ENCODE results near the gene CNOT1.
"Not testable (repeated sequence)": the region's sequence is repeated elsewhere in the genome, so short reads cannot be mapped to it uniquely, and the experiment has no call there.

CNOT1 gene

DNA sequence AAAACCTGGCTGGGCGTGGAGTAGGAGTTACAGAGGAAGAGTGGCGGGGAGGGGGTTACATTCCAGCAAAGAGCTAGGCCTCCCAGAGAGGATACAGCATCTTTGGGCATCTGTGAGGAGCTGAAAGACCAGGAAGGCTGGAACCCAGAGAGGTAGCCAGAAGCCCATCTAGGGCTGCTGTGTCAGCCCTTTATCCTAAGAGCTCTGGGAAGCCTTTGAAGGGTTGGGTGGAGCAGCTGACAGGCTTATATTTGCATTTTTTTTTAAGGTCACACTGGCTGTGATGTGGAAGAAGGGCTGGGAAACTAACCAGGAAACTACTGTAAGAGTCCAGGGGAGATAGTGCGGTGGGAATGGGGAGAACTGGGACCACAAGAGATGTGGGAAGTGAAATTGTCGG, 6.8 kb upstream of the CNOT1 start:
- Histone ChIP-seq H3K9me3 (ENCODE audit: control insufficient read depth, insufficient read depth, low read length) (no peaks in the 10 kb centered on the region), H3K36me3 (ENCODE audit: control insufficient read depth, insufficient read depth, low read length) (no peaks in the 10 kb centered on the region), H3K4me3 (ENCODE audit: low read depth, low read length) (no peak overlapping the region), H3K4me1 (ENCODE audit: control insufficient read depth, insufficient read depth, low read length) (no peaks in the 10 kb centered on the region), H3K9ac (ENCODE audit: low read depth, low read length) (no peak overlapping the region), H3K27me3 (ENCODE audit: control insufficient read depth, insufficient read depth, low read length) (no peaks in the 10 kb centered on the region)

DNA sequence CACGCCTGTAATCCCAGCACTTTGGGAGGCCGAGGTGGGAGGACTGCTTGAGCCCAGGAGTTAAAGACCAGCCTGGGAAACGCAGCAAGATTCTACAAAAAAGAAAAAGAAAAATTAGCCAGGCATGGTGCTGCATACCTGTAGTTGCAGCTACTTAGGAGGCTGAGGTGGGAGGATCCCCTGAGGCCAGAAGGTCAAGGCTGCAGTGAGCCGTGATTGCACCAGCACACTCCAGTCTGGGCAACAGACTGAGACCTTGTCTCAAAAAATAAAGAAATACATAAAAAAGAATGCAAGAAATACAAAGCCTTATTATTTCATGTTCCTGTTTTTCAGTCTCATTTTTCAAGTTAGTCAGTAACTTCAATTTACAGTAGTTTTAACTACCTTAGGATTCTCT, 5.9 kb upstream of the CNOT1 start:
- Histone ChIP-seq H3K36me3 (ENCODE audit: control insufficient read depth, insufficient read depth, low read length) (no peaks in the 10 kb centered on the region), H3K9ac (ENCODE audit: low read depth, low read length) (no peak overlapping the region), H3K27me3 (ENCODE audit: control insufficient read depth, insufficient read depth, low read length) (no peaks in the 10 kb centered on the region), H3K4me1 (ENCODE audit: control insufficient read depth, insufficient read depth, low read length) (no peaks in the 10 kb centered on the region), H3K9me3 (ENCODE audit: control insufficient read depth, insufficient read depth, low read length) (no peaks in the 10 kb centered on the region), H3K4me3 (ENCODE audit: low read depth, low read length) (no peak overlapping the region)

GRCh38 chr16:58634265-58634802, 4.7 kb upstream of the CNOT1 start:
- Histone ChIP-seq H3K9ac (ENCODE audit: low read depth, low read length) (no peak overlapping the region), H3K36me3 (ENCODE audit: control insufficient read depth, insufficient read depth, low read length) (no peaks in the 10 kb centered on the region), H3K4me3 (ENCODE audit: low read depth, low read length) (no peak overlapping the region), H3K9me3 (ENCODE audit: control insufficient read depth, insufficient read depth, low read length) (no peaks in the 10 kb centered on the region), H3K27me3 (ENCODE audit: control insufficient read depth, insufficient read depth, low read length) (no peaks in the 10 kb centered on the region), H3K4me1 (ENCODE audit: control insufficient read depth, insufficient read depth, low read length) (no peaks in the 10 kb centered on the region)

DNA sequence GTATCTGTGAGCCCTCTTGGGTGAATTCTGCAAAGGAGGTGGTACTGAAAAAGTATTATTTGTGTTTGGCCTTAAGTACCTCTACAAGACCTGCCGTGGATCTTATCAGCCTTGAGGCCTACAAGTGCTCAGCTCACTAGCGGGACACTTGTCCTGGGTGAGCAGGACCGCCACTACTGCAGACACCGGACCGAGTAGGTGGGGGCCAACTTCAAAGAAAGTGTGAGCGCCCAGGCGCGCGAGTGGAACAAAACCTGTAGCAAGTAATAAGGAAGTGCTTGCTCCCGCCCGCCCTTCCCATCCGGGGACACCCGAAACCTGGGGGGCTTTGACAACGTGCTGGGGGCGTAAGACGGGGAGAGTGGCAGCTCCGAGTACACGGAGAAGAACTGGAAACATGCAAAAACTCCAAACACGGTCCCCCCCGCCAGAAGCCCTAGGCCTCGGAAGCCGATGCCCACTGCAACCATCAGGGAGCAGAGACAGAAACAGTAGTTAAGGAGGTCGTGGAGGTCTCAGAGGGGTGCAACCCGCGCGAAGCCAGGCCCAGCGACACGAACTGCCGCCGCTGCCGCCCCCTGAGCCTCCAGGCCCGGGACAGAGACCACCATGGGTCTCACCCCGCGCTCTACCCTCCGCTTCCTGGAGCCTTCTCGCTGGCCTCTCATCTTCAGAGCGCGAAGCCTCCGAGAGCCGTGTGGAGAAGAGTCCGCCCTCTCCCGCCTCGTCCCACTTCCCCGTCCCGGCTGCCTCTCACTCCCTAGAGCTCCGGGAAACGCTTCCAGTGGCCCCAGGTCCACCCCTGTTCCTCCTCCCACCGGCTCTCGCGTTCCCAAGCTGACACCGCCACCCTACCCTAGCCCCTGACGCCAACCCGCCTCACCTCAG, 537 bp downstream of the CNOT1 start:
- Histone ChIP-seq H3K4me3 (ENCODE audit: low read depth, low read length) (peak overlapping the region; percentile 97), H3K27me3 (ENCODE audit: control insufficient read depth, insufficient read depth, low read length) (no peaks in the 10 kb centered on the region), H3K9ac (ENCODE audit: low read depth, low read length) (peak overlapping the region; percentile 100)

GRCh38 chr16:58624209-58624608, 5.4 kb downstream of the CNOT1 start:
- Histone ChIP-seq H3K27me3 (ENCODE audit: control insufficient read depth, insufficient read depth, low read length) (no peaks in the 10 kb centered on the region), H3K36me3 (ENCODE audit: control insufficient read depth, insufficient read depth, low read length) (peaks cover 10% of the 10 kb centered on the region), H3K4me3 (ENCODE audit: low read depth, low read length) (no peak overlapping the region)

More for the DNA sequence above, 537 bp downstream of the CNOT1 start:
- Histone ChIP-seq H3K9me3 (ENCODE audit: control insufficient read depth, insufficient read depth, low read length) (no peaks in the 10 kb centered on the region), H3K36me3 (ENCODE audit: control insufficient read depth, insufficient read depth, low read length) (peaks cover 1% of the 10 kb centered on the region), H3K4me1 (ENCODE audit: control insufficient read depth, insufficient read depth, low read length) (no peaks in the 10 kb centered on the region)

DNA sequence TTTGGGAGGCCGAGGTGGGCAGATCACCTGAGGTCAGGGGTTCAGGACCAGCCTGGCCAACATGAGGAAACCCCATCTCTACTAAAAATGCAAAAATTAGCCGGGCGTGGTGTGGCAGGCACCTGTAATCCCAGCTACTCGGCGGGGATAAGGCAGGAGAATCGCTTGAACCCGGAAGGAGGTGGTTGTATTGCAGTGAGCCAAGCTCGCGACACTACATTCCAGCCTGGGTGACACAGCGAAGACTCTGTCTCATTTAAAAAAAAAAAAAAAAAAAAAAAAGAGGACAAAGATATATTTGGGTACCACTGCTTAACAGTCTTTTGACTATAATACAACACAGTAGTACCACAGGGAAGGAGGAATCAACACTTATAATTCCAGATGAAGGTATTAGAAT, 9.2 kb downstream of the CNOT1 start:
- no peak overlapping the region for H3K4me3 ChIP-seq (ENCODE audit: low read depth, low read length)
- no peaks in the 10 kb centered on the region for H3K9me3 ChIP-seq (ENCODE audit: control insufficient read depth, insufficient read depth, low read length)
- H3K9ac ChIP-seq (ENCODE audit: low read depth, low read length), result no peak overlapping the region
- peaks cover 21% of the 10 kb centered on the region for H3K36me3 ChIP-seq (ENCODE audit: control insufficient read depth, insufficient read depth, low read length)
- H3K27me3 ChIP-seq (ENCODE audit: control insufficient read depth, insufficient read depth, low read length), result no peaks in the 10 kb centered on the region
- H3K4me1 ChIP-seq (ENCODE audit: control insufficient read depth, insufficient read depth, low read length), result no peaks in the 10 kb centered on the region

More at GRCh38 chr16:58624209-58624608, 5.4 kb downstream of the CNOT1 start:
- Histone ChIP-seq H3K9ac (ENCODE audit: low read depth, low read length) (no peak overlapping the region), H3K4me1 (ENCODE audit: control insufficient read depth, insufficient read depth, low read length) (no peaks in the 10 kb centered on the region), H3K9me3 (ENCODE audit: control insufficient read depth, insufficient read depth, low read length) (no peaks in the 10 kb centered on the region)

DNA sequence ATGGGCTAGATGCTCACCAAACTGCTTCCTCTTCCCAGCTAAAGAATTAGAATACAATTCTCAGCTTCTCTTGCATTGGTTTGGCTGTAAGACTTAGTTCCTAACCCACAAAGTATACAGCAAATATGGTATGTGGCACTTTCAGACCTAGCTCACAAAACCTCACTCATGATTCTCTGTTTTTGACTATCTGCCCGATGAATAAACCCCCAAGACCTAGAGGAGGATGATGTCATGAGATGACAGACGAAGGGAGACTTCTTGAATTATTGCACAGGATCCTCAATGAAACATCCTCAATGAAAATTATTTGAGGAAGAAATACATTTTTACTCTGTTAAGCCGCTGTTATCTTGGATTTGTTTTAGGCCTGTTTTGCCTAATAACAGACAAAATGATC, 14.3 kb downstream of the CNOT1 start:
- Histone ChIP-seq H3K9me3 (ENCODE audit: control insufficient read depth, insufficient read depth, low read length) (no peaks in the 10 kb centered on the region), H3K36me3 (ENCODE audit: control insufficient read depth, insufficient read depth, low read length) (peaks cover 12% of the 10 kb centered on the region), H3K4me1 (ENCODE audit: control insufficient read depth, insufficient read depth, low read length) (no peaks in the 10 kb centered on the region), H3K27me3 (ENCODE audit: control insufficient read depth, insufficient read depth, low read length) (no peaks in the 10 kb centered on the region), H3K9ac (ENCODE audit: low read depth, low read length) (no peak overlapping the region), H3K4me3 (ENCODE audit: low read depth, low read length) (no peak overlapping the region)

GRCh38 chr16:58614860-58615259, 14.8 kb downstream of the CNOT1 start:
- H3K36me3 ChIP-seq (ENCODE audit: control insufficient read depth, insufficient read depth, low read length), result peaks cover 12% of the 10 kb centered on the region
- H3K9ac ChIP-seq (ENCODE audit: low read depth, low read length), result no peak overlapping the region
- no peaks in the 10 kb centered on the region for H3K27me3 ChIP-seq (ENCODE audit: control insufficient read depth, insufficient read depth, low read length)
- no peaks in the 10 kb centered on the region for H3K9me3 ChIP-seq (ENCODE audit: control insufficient read depth, insufficient read depth, low read length)
- H3K4me3 ChIP-seq (ENCODE audit: low read depth, low read length), result no peak overlapping the region
- H3K4me1 ChIP-seq (ENCODE audit: control insufficient read depth, insufficient read depth, low read length), result no peaks in the 10 kb centered on the region

- Histone ChIP-seq H3K4me3 (ENCODE audit: low read depth, low read length) (no peak overlapping the region), H3K9me3 (ENCODE audit: control insufficient read depth, insufficient read depth, low read length) (no peaks in the 10 kb centered on the region), H3K27me3 (ENCODE audit: control insufficient read depth, insufficient read depth, low read length) (no peaks in the 10 kb centered on the region), H3K4me1 (ENCODE audit: control insufficient read depth, insufficient read depth, low read length) (no peaks in the 10 kb centered on the region), H3K36me3 (ENCODE audit: control insufficient read depth, insufficient read depth, low read length) (peaks cover 12% of the 10 kb centered on the region), H3K9ac (ENCODE audit: low read depth, low read length) (no peak overlapping the region)
Measured at GRCh38 chr16:58614212-58614611, 15.4 kb downstream of the CNOT1 start.

GRCh38 chr16:58612965-58613364, 16.7 kb downstream of the CNOT1 start:
- H3K9me3 ChIP-seq (ENCODE audit: control insufficient read depth, insufficient read depth, low read length); H3K36me3 ChIP-seq (ENCODE audit: control insufficient read depth, insufficient read depth, low read length); H3K27me3 ChIP-seq (ENCODE audit: control insufficient read depth, insufficient read depth, low read length); H3K4me1 ChIP-seq (ENCODE audit: control insufficient read depth, insufficient read depth, low read length); H3K4me3 ChIP-seq (ENCODE audit: low read depth, low read length); H3K9ac ChIP-seq (ENCODE audit: low read depth, low read length): not testable (repeated sequence)

- H3K36me3 ChIP-seq (ENCODE audit: control insufficient read depth, insufficient read depth, low read length), result no peaks in the 10 kb centered on the region
- H3K4me3 ChIP-seq (ENCODE audit: low read depth, low read length), result no peak overlapping the region
- no peak overlapping the region for H3K9ac ChIP-seq (ENCODE audit: low read depth, low read length)
- no peaks in the 10 kb centered on the region for H3K27me3 ChIP-seq (ENCODE audit: control insufficient read depth, insufficient read depth, low read length)
- H3K9me3 ChIP-seq (ENCODE audit: control insufficient read depth, insufficient read depth, low read length), result no peaks in the 10 kb centered on the region
- H3K4me1 ChIP-seq (ENCODE audit: control insufficient read depth, insufficient read depth, low read length), result no peaks in the 10 kb centered on the region
Measured at GRCh38 chr16:58608601-58609136, 21.0 kb downstream of the CNOT1 start.

DNA sequence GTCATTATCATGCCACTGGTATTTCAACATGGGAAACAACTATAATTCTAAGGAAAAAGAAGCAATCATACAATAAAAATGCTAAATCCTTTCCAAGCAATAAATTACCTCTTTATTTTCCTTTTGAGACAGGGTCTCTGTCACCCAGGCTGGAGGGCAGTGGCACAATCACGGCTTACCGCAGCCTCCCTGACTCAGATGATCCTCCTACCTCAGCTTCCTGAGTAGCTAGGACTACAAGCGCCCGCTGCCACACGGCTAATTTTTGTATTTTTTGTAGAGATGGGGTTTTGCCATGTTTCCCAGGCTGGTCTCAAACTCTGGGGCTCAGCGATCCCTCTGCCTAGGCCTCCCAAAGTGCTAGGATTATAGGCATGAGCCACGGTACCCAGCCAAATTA, 24.1 kb downstream of the CNOT1 start:
- Histone ChIP-seq H3K36me3 (ENCODE audit: control insufficient read depth, insufficient read depth, low read length) (no peaks in the 10 kb centered on the region), H3K9ac (ENCODE audit: low read depth, low read length) (no peak overlapping the region), H3K27me3 (ENCODE audit: control insufficient read depth, insufficient read depth, low read length) (no peaks in the 10 kb centered on the region)

More for the DNA sequence above, 24.1 kb downstream of the CNOT1 start:
- Histone ChIP-seq H3K4me3 (ENCODE audit: low read depth, low read length) (no peak overlapping the region), H3K4me1 (ENCODE audit: control insufficient read depth, insufficient read depth, low read length) (no peaks in the 10 kb centered on the region), H3K9me3 (ENCODE audit: control insufficient read depth, insufficient read depth, low read length) (no peaks in the 10 kb centered on the region)

All from iPS-15b (cell line).